Measurements from ENCODE around the gene FBLIM1. TPM values are rescaled to one million over a fixed set of nuclear protein-coding genes. Genes with fewer than 3 reads are reported as not detected.

Gene FBLIM1
- total RNA-seq, 1 experiment from 2014 or later, result 64.7 TPM

DNA sequence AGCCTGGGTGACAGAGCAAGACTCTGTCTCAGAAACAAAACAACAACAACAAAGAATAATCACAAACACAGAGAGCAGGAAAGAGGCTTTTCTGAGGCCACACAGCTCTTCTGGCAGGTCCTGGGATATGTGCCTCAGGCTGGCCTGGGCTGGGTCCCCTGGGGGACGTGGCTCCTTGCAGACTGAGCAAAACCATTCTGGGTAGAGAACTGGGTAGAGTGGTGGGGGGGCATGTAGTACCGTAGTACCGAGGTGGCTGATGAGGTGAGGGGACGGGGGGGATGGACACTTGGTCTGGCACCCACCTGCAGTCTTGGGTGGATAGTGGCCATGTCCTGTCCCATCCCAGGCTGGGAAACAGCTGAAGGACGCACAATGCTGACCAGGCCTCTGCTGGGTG is 10.3 kb upstream of the FBLIM1 start:
- Histone ChIP-seq H3K4me2 (ENCODE audit: insufficient read depth, insufficient read length, low read length) (no peak overlapping the region), H3K56ac (ENCODE audit: insufficient read length, low read depth, low read length) (no peak overlapping the region), H3K27ac (ENCODE audit: insufficient read length, low read depth, low read length) (no peak overlapping the region)

More for the DNA sequence above, 10.3 kb upstream of the FBLIM1 start:
- Histone ChIP-seq H4K5ac (ENCODE audit: insufficient read length, low read depth, low read length) (no peak overlapping the region), H3K9me3 (ENCODE audit: control insufficient read depth, low read depth, low read length) (no peaks in the 10 kb centered on the region), H3K27me3 (ENCODE audit: insufficient read depth, low read length) (no peaks in the 10 kb centered on the region), H2AK5ac (ENCODE audit: insufficient read length, low read length) (no peak overlapping the region), H3T11ph (ENCODE audit: low read length) (no peak overlapping the region), H2BK120ac (ENCODE audit: low read depth, low read length, poor library complexity, severe bottlenecking) (no peak overlapping the region), H3K14ac (ENCODE audit: insufficient read depth, low read length) (no peak overlapping the region), H4K8ac (replicated peaks; ENCODE audit: insufficient read length, low read depth, low read length) (no peak overlapping the region), H3K18ac (ENCODE audit: insufficient read length, low read depth, low read length) (no peak overlapping the region), H4K91ac (ENCODE audit: insufficient read length, low read depth, low read length) (no peak overlapping the region), H3K9ac (ENCODE audit: extremely low read depth, insufficient read length, low read length) (no peak overlapping the region), H4K20me1 (ENCODE audit: control insufficient read depth, insufficient read depth, insufficient read length) (no peaks in the 10 kb centered on the region), H3K79me2 (ENCODE audit: insufficient read depth, low read length) (no peaks in the 10 kb centered on the region), H3K4ac (ENCODE audit: low read depth, low read length) (no peak overlapping the region), H3K4me1 (ENCODE audit: insufficient read depth, low read length) (no peaks in the 10 kb centered on the region; the same call in 1 of the 2 replicates), H2BK20ac (ENCODE audit: low read depth, low read length, poor library complexity, severe bottlenecking) (no peak overlapping the region), H3K23ac (ENCODE audit: insufficient read length, low read depth, low read length) (no peak overlapping the region), H3K79me1 (ENCODE audit: insufficient read depth, low read depth, low read length, poor library complexity, severe bottlenecking) (no peaks in the 10 kb centered on the region), H3K23me2 (ENCODE audit: insufficient read length, low read depth, low read length, poor library complexity, severe bottlenecking) (no peaks in the 10 kb centered on the region), H2BK15ac (ENCODE audit: low read depth, low read length) (no peak overlapping the region), H2AFZ (ENCODE audit: low read length) (no peak overlapping the region), H2BK12ac (ENCODE audit: insufficient read length, low read depth, low read length) (no peak overlapping the region), H2BK5ac (ENCODE audit: insufficient read length, low read length) (no peak overlapping the region)
- Mint-ChIP-seq H3K27me3 (ENCODE audit: low read depth) (peaks cover 5% of the 10 kb centered on the region), H3K36me3 (ENCODE audit: insufficient read depth in 1 of 3, low read depth in 3 of 3) (no peaks in the 10 kb centered on the region; a peak in 1 of 7 replicates), H3K4me1 (peaks cover 3 to 5% of the 10 kb centered on the region in 2 experiments; a peak in 2 of 4 replicates), H3K9me3 (no peaks in the 10 kb centered on the region), H3K4me3 (no peak overlapping the region), H3K27ac (peak overlapping the region in 2 of 3 experiments; percentile 46 to 85; a peak in 3 of 7 replicates)
- TF ChIP-seq, protein P1, sequence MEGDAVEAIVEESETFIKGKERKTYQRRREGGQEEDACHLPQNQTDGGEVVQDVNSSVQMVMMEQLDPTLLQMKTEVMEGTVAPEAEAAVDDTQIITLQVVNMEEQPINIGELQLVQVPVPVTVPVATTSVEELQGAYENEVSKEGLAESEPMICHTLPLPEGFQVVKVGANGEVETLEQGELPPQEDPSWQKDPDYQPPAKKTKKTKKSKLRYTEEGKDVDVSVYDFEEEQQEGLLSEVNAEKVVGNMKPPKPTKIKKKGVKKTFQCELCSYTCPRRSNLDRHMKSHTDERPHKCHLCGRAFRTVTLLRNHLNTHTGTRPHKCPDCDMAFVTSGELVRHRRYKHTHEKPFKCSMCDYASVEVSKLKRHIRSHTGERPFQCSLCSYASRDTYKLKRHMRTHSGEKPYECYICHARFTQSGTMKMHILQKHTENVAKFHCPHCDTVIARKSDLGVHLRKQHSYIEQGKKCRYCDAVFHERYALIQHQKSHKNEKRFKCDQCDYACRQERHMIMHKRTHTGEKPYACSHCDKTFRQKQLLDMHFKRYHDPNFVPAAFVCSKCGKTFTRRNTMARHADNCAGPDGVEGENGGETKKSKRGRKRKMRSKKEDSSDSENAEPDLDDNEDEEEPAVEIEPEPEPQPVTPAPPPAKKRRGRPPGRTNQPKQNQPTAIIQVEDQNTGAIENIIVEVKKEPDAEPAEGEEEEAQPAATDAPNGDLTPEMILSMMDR (conservative IDR thresholded peaks at IDR 0.05), result no peak
- DNase-seq, result no peak
- WGBS (ENCODE audit: extremely low coverage, insufficient read length, low lambda C conversion rate), result no CpG with 5 or more reads among the region's 5 CpGs
